SK-N-SH (cell line): ENCODE data around the gene GPC5. TPM values are rescaled to one million over a fixed set of nuclear protein-coding genes. Genes with fewer than 3 reads are reported as not detected.

ENCODE experiments used
- CTCF ChIA-PET: fragments of 300-600, 350-600 bp; formaldehyde crosslinking; extraction: SDS; loops from one replicate; lab custom pipeline; 2021; lab: Yijun Ruan, JAX
- POLR2A ChIA-PET: fragments of 350-600 bp; sonication (Branson Sonifier 250); formaldehyde crosslinking; extraction: SDS; loops from one replicate; lab custom pipeline; 2020; ENCODE audit warnings: antibody characterized with exemption, inconsistent platforms; lab: Yijun Ruan, JAX
- DNase-seq: peaks from one replicate; pipeline ENCODE4 v3.0.0; 2012
- H2AFZ ChIP-seq: fragments of 200-600 bp; sonication (generic); 2 replicates; pipeline ENCODE4 v1.8.1; 2016; ENCODE audit warnings: antibody characterized with exemption, mild to moderate bottlenecking, low read depth
- H3F3A ChIP-seq: fragments of 200-600 bp; sonication (generic); replicated peaks from 2 replicates; pipeline ENCODE3; 2016; ENCODE audit warnings: antibody characterized with exemption, mild to moderate bottlenecking; ENCODE audit not compliant: insufficient read depth
- H3K27ac ChIP-seq, 2 experiments: fragments of 200-500 bp in 1 of 2; fragments of 200-600 bp in 1 of 2; sonication (Bioruptor generic) in 1 of 2; sonication (generic), shearing (Covaris generic) in 1 of 2; 2 replicates each; pipeline versions ENCODE4 v1.5.1 to v1.6.1; 2014 to 2016; ENCODE audit warnings: low read depth in 2 of 2, inconsistent platforms in 1 of 2, low read length in 1 of 2, mild to moderate bottlenecking in 1 of 2, mixed read lengths in 1 of 2
- H3K27me3 ChIP-seq: fragments of 200-600 bp; sonication (generic), shearing (Covaris generic); 2 replicates; pipeline ENCODE4 v1.6.1; 2016; ENCODE audit warnings: mixed run types; ENCODE audit not compliant: insufficient read depth
- H3K36me3 ChIP-seq, 2 experiments: fragments of 200-500 bp in 1 of 2; fragments of 200-600 bp in 1 of 2; sonication (Bioruptor generic) in 1 of 2; sonication (generic) in 1 of 2; replicated peaks in 1 of 2; 2 replicates each; pipeline versions ENCODE3 to v1.5.1; 2014 to 2016; ENCODE audit warnings: low read length in 1 of 2, mild to moderate bottlenecking in 1 of 2; ENCODE audit not compliant: insufficient read depth in 2 of 2, control insufficient read depth in 1 of 2
- H3K4me1 ChIP-seq, 2 experiments: fragments of 200-500 bp in 1 of 2; fragments of 200-600 bp in 1 of 2; sonication (Bioruptor generic) in 1 of 2; sonication (generic), shearing (Covaris generic) in 1 of 2; 2 replicates each; pipeline versions ENCODE4 v1.5.1 to v1.6.1; 2014 to 2016; ENCODE audit warnings: low read depth in 1 of 2, low read length in 1 of 2, mixed run types in 1 of 2; ENCODE audit not compliant: insufficient read depth in 2 of 2, control insufficient read depth in 1 of 2
- H3K4me2 ChIP-seq: fragments of 200-600 bp; sonication (generic), shearing (Covaris generic); 2 replicates; pipeline ENCODE4 v1.6.1; 2017; ENCODE audit warnings: mixed run types
- H3K4me3 ChIP-seq, 2 experiments: fragments of 200-500 bp in 1 of 2; fragments of 200-600 bp in 1 of 2; sonication (Bioruptor generic) in 1 of 2; sonication (generic), shearing (Covaris generic) in 1 of 2; 2 replicates each; pipeline versions ENCODE4 v1.5.1 to v1.8.1; 2014 to 2016; ENCODE audit warnings: low read depth in 2 of 2, inconsistent platforms in 1 of 2, low read length in 1 of 2, mild to moderate bottlenecking in 1 of 2, mixed read lengths in 1 of 2, moderate library complexity in 1 of 2
- H3K79me2 ChIP-seq: fragments of 200-600 bp; sonication (generic); 2 replicates; pipeline ENCODE4 v1.8.1; 2017; ENCODE audit warnings: mild to moderate bottlenecking; ENCODE audit not compliant: insufficient read depth
- H3K9ac ChIP-seq: fragments of 200-600 bp; sonication (generic); 2 replicates; pipeline ENCODE4 v1.6.1; 2017; ENCODE audit warnings: mixed run types
- H3K9me2 ChIP-seq: fragments of 200-600 bp; sonication (generic); 2 replicates; pipeline ENCODE4 v1.6.1; 2017; ENCODE audit warnings: mixed run types
- H3K9me3 ChIP-seq: fragments of 200-600 bp; sonication (generic); 2 replicates; pipeline ENCODE4 v1.6.1; 2017; ENCODE audit warnings: mixed run types, mild to moderate bottlenecking, moderate library complexity
- H4K20me1 ChIP-seq: fragments of 200-600 bp; sonication (generic); 2 replicates; pipeline ENCODE4 v1.6.1; 2017; ENCODE audit warnings: mild to moderate bottlenecking, mixed run types; ENCODE audit not compliant: insufficient read depth
- CHD2 ChIP-seq: fragments of 150-350 bp; IDR thresholded peaks from 2 replicates; pipeline ENCODE4 v1.6.1; 2018; ENCODE audit warnings: low read length; ENCODE audit not compliant: partially characterized antibody
- FOXJ3 ChIP-seq: sonication (generic); formaldehyde crosslinking; IDR thresholded peaks from 2 replicates; pipeline ENCODE4 v1.5.1; 2020; ENCODE audit warnings: mild to moderate bottlenecking, missing genetic modification reagents
- JUND ChIP-seq: IDR thresholded peaks from 2 replicates; pipeline ENCODE4 v1.4.0; 2012
- MXI1 ChIP-seq: IDR thresholded peaks from 2 replicates; pipeline ENCODE4 v1.6.1; 2012; ENCODE audit warnings: mild to moderate bottlenecking, low read depth, low read length, improper control_type of control experiment
- RAD21 ChIP-seq: IDR thresholded peaks from 2 replicates; pipeline ENCODE4 v1.6.1; 2012; ENCODE audit warnings: mild to moderate bottlenecking, low read length
- RCOR1 ChIP-seq: fragments of 150-350 bp; IDR thresholded peaks from 2 replicates; pipeline ENCODE4 v1.6.1; 2017; ENCODE audit warnings: antibody characterized with exemption, low read length
- RFX5 ChIP-seq: IDR thresholded peaks from 2 replicates; pipeline ENCODE4 v1.6.1; 2012; ENCODE audit warnings: mild to moderate bottlenecking, improper control_type of control experiment, low read length
- SIN3A ChIP-seq: IDR thresholded peaks from 2 replicates; pipeline ENCODE4 v1.6.1; 2012; ENCODE audit warnings: low read depth, mild to moderate bottlenecking, low read length, moderate library complexity, borderline replicate concordance
- SMC3 ChIP-seq: IDR thresholded peaks from 2 replicates; pipeline ENCODE4 v1.6.1; 2012; ENCODE audit warnings: low read depth, low read length, improper control_type of control experiment
- TAF1 ChIP-seq: IDR thresholded peaks from 2 replicates; pipeline ENCODE4 v1.6.1; 2012; ENCODE audit warnings: low read depth, mild to moderate bottlenecking, low read length, moderate library complexity, borderline replicate concordance
- YY1 ChIP-seq: IDR thresholded peaks from 2 replicates; pipeline ENCODE4 v1.4.0; 2012; ENCODE audit warnings: low read depth, mild to moderate bottlenecking
- WGBS: methylation state at CpG from one replicate; pipeline ENCODE4 v1.1.6; 2017; ENCODE audit warnings: low lambda C conversion rate; 5-methylcytosine and 5-hydroxymethylcytosine counted together
- polyA plus RNA-seq, 3 experiments: library from polyadenylated mRNA; depleted of rRNA; stranded (reverse); fragments of >200 nt; gene quantifications; 2 replicates each; pipeline ENCODE4 v1.2.3, GENCODE V29; 2012
- TF ChIP-seq, protein P1 (sequence below): IDR thresholded peaks from 2 replicates; pipeline ENCODE4 v1.4.0; 2012; ENCODE audit warnings: low read depth, borderline replicate concordance
- TF ChIP-seq, protein P2 (sequence below): IDR thresholded peaks from 2 replicates; pipeline ENCODE4 v1.6.1; 2012; ENCODE audit warnings: mild to moderate bottlenecking, low read depth, low read length, moderate library complexity
- TF ChIP-seq, protein P3 (sequence below): fragments of 150-350 bp; IDR thresholded peaks from 2 replicates; pipeline ENCODE4 v1.6.1; 2017; ENCODE audit warnings: antibody characterized with exemption, low read length, low read depth, borderline replicate concordance
- TF ChIP-seq, protein P4 (sequence below): fragments of 200-600 bp; sonication (generic); IDR thresholded peaks from 2 replicates; pipeline ENCODE4 v1.6.1; 2017; ENCODE audit warnings: antibody characterized with exemption, mild to moderate bottlenecking, moderate library complexity
- TF ChIP-seq, protein P5 (sequence below): IDR thresholded peaks from 2 replicates; pipeline ENCODE4 v1.4.0; 2012; ENCODE audit warnings: low read depth

The GPC5 gene
- polyA plus RNA-seq, 1 of the 3 experiments (the other 2 are of a cell fraction) = 0.03 TPM

DNA sequence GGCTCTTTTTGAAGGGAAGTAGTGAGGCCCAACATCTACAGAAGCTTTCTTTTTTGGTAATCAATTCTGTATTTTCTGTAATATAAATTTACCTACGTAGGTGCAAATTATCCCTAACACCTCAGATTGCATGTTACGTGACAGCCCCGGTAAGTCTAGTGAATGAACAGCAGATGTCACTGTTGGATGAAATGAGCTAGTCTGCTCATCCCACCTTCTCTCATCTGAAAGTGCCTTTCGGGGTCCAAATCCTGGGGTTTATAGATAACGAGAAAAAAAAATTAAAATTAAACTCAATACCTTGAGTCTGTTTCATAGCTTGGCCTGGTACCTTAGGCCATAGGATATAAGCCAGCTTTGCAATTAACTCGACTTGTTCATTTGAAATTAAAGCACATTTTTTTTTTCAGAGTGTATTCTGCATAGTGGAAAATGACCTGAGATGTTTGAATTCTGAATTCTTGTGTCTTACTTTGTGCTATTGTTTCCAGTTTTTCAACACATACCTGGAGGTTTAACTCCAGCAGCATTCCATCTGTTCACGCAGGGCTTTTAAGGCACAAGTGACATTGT, 548.2 kb downstream of the GPC5 start:
- Histone ChIP-seq H3K36me3 (no peaks in the 10 kb centered on the region), H3F3A (no peaks in the 10 kb centered on the region), H3K9me2 (no peaks in the 10 kb centered on the region), H4K20me1 (no peaks in the 10 kb centered on the region), H3K4me3 (no peak overlapping the region; a peak in 1 of 4 replicates), H3K9ac (no peak overlapping the region), H3K27ac (no peak overlapping the region), H3K9me3 (no peaks in the 10 kb centered on the region), H3K79me2 (no peaks in the 10 kb centered on the region), H3K4me1 (no peaks in the 10 kb centered on the region), H3K27me3 (no peaks in the 10 kb centered on the region), H3K4me2 (no peak overlapping the region), H2AFZ (no peak overlapping the region)
- WGBS = 20% methylated on average over 7 of the region's 7 CpGs
- ChIA-PET CTCF (interaction anchor here (0.6 to 3.3 kb wide), 33 partner anchors 9 to 1302 kb away, joined by 3 to 18 read pairs (median 4); no protein-coding TSS in a partner anchor), POLR2A (no interaction called here)
- DNase-seq = peak; percentile 63
- TF ChIP-seq, protein P1, sequence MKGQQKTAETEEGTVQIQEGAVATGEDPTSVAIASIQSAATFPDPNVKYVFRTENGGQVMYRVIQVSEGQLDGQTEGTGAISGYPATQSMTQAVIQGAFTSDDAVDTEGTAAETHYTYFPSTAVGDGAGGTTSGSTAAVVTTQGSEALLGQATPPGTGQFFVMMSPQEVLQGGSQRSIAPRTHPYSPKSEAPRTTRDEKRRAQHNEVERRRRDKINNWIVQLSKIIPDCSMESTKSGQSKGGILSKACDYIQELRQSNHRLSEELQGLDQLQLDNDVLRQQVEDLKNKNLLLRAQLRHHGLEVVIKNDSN = no peak
- TF ChIP-seq RAD21 (peak; percentile 81), SMC3 (peak; percentile 43; the same call in 1 of the 2 replicates)
- TF ChIP-seq, protein P2, sequence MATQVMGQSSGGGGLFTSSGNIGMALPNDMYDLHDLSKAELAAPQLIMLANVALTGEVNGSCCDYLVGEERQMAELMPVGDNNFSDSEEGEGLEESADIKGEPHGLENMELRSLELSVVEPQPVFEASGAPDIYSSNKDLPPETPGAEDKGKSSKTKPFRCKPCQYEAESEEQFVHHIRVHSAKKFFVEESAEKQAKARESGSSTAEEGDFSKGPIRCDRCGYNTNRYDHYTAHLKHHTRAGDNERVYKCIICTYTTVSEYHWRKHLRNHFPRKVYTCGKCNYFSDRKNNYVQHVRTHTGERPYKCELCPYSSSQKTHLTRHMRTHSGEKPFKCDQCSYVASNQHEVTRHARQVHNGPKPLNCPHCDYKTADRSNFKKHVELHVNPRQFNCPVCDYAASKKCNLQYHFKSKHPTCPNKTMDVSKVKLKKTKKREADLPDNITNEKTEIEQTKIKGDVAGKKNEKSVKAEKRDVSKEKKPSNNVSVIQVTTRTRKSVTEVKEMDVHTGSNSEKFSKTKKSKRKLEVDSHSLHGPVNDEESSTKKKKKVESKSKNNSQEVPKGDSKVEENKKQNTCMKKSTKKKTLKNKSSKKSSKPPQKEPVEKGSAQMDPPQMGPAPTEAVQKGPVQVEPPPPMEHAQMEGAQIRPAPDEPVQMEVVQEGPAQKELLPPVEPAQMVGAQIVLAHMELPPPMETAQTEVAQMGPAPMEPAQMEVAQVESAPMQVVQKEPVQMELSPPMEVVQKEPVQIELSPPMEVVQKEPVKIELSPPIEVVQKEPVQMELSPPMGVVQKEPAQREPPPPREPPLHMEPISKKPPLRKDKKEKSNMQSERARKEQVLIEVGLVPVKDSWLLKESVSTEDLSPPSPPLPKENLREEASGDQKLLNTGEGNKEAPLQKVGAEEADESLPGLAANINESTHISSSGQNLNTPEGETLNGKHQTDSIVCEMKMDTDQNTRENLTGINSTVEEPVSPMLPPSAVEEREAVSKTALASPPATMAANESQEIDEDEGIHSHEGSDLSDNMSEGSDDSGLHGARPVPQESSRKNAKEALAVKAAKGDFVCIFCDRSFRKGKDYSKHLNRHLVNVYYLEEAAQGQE = no peak
- TF ChIP-seq, protein P3, sequence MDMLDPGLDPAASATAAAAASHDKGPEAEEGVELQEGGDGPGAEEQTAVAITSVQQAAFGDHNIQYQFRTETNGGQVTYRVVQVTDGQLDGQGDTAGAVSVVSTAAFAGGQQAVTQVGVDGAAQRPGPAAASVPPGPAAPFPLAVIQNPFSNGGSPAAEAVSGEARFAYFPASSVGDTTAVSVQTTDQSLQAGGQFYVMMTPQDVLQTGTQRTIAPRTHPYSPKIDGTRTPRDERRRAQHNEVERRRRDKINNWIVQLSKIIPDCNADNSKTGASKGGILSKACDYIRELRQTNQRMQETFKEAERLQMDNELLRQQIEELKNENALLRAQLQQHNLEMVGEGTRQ = no peak
- TF ChIP-seq, protein P4, sequence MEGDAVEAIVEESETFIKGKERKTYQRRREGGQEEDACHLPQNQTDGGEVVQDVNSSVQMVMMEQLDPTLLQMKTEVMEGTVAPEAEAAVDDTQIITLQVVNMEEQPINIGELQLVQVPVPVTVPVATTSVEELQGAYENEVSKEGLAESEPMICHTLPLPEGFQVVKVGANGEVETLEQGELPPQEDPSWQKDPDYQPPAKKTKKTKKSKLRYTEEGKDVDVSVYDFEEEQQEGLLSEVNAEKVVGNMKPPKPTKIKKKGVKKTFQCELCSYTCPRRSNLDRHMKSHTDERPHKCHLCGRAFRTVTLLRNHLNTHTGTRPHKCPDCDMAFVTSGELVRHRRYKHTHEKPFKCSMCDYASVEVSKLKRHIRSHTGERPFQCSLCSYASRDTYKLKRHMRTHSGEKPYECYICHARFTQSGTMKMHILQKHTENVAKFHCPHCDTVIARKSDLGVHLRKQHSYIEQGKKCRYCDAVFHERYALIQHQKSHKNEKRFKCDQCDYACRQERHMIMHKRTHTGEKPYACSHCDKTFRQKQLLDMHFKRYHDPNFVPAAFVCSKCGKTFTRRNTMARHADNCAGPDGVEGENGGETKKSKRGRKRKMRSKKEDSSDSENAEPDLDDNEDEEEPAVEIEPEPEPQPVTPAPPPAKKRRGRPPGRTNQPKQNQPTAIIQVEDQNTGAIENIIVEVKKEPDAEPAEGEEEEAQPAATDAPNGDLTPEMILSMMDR = peak; percentile 60

DNA sequence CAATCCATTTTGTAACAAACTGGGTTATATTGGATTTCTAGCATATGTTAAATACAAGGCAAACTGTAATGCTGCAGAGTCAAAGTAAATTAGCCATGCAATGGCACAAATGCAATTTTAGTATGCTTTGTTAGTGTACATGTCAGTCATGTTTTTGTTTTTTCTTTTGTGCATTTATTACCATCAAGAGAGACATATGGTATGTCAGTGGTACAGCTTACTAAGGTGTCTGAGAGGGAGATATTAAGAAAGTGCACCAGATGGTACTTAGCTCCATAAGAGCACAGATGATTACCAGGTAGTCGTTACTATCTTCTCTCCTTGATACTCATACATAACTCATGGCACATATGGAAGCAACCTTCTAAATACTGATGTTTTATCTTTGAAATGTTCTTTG, 550.3 kb downstream of the GPC5 start:
- no peak overlapping the region for H2AFZ ChIP-seq
- no peak overlapping the region for H3K4me3 ChIP-seq
- no peaks in the 10 kb centered on the region for H3K79me2 ChIP-seq
- no peak overlapping the region for H3K4me2 ChIP-seq
- H3K9ac ChIP-seq = no peak overlapping the region
- H3K9me2 ChIP-seq = no peaks in the 10 kb centered on the region
- POLR2A ChIA-PET = no interaction called here
- H3K9me3 ChIP-seq = no peaks in the 10 kb centered on the region
- H3F3A ChIP-seq = no peaks in the 10 kb centered on the region
- no peaks in the 10 kb centered on the region for H3K27me3 ChIP-seq
- no peak for DNase-seq
- H3K4me1 ChIP-seq = no peaks in the 10 kb centered on the region
- no peaks in the 10 kb centered on the region for H3K36me3 ChIP-seq
- H4K20me1 ChIP-seq = no peaks in the 10 kb centered on the region
- CTCF ChIA-PET = interaction anchor here (0.5 to 1.0 kb wide), 2 partner anchors 61 to 563 kb away, joined by 3 read pairs; no protein-coding TSS in a partner anchor
- 30% methylated on average over 1 of the region's 1 CpG for WGBS
- no peak overlapping the region for H3K27ac ChIP-seq
- TF ChIP-seq FOXJ3 (CRISPR knock-in tag) (no peak), MXI1 (no peak), CHD2 (no peak), TAF1 (no peak), RCOR1 (no peak), JUND (no peak), YY1 (no peak), RFX5 (no peak), SIN3A (no peak)
- TF ChIP-seq, protein P5, sequence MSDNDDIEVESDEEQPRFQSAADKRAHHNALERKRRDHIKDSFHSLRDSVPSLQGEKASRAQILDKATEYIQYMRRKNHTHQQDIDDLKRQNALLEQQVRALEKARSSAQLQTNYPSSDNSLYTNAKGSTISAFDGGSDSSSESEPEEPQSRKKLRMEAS = no peak
- TF ChIP-seq, protein P4 = no peak
